Measurements from ENCODE around the gene SLC6A20.

The SLC6A20 gene

DNA sequence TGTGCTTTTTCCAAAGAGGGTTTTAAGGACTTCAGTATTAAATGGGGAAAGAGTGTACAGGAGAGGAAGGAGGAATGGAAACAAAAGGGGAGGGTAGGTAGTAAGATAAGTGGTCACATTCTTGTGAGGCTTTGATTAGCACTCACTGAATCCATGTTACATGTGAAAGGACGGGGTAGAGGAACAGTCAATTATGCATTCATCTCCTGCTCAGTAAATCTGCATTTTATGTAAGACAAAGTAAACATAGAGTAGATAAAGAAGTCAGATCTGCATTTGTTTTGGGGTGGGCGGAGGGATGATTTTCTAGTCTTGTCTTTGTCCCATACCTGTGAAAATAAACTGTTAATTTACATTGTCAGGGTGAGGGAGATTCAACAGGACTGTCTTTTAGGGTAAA lies 56.3 kb downstream of the SLC6A20 start:
- no peaks in the 10 kb centered on the region for H3K9me3 ChIP-seq (ENCODE audit: control insufficient read depth in 1 of 2, low read length in 2 of 2)
- H3K27ac ChIP-seq (ENCODE audit: low read length): no peak overlapping the region
- no peak overlapping the region for H3K4me3 ChIP-seq (ENCODE audit: low read depth in 1 of 2, low read length in 2 of 2)
- no peaks in the 10 kb centered on the region for H3K4me1 ChIP-seq (ENCODE audit: control insufficient read depth in 1 of 2, insufficient read depth in 2 of 2, low read length in 2 of 2)
- no peaks in the 10 kb centered on the region for H3K27me3 ChIP-seq (ENCODE audit: low read depth, low read length)
- peaks cover 58 to 92% of the 10 kb centered on the region in 2 donors for H3K36me3 ChIP-seq (ENCODE audit: control insufficient read depth in 1 of 2, insufficient read depth in 2 of 2, low read length in 2 of 2)

- no peaks in the 10 kb centered on the region for H3K27me3 ChIP-seq (ENCODE audit: low read depth, low read length)
- no peaks in the 10 kb centered on the region for H3K4me1 ChIP-seq (ENCODE audit: control insufficient read depth in 1 of 2, insufficient read depth in 2 of 2, low read length in 2 of 2)
- no peak overlapping the region for H3K4me3 ChIP-seq (ENCODE audit: low read depth in 1 of 2, low read length in 2 of 2)
- peaks cover 70 to 87% of the 10 kb centered on the region in 2 donors for H3K36me3 ChIP-seq (ENCODE audit: control insufficient read depth in 1 of 2, insufficient read depth in 2 of 2, low read length in 2 of 2)
- no peaks in the 10 kb centered on the region for H3K9me3 ChIP-seq (ENCODE audit: control insufficient read depth in 1 of 2, low read length in 2 of 2)
- H3K27ac ChIP-seq (ENCODE audit: low read length): no peak overlapping the region
Observed at GRCh38 chr3:45737234-45737633, 59.1 kb downstream of the SLC6A20 start.

- Histone ChIP-seq H3K4me1 (ENCODE audit: control insufficient read depth in 1 of 2, insufficient read depth in 2 of 2, low read length in 2 of 2) (no peaks in the 10 kb centered on the region), H3K4me3 (ENCODE audit: low read depth in 1 of 2, low read length in 2 of 2) (no peak overlapping the region), H3K27me3 (ENCODE audit: low read depth, low read length) (no peaks in the 10 kb centered on the region), H3K27ac (ENCODE audit: low read length) (no peak overlapping the region), H3K9me3 (ENCODE audit: control insufficient read depth in 1 of 2, low read length in 2 of 2) (no peaks in the 10 kb centered on the region), H3K36me3 (ENCODE audit: control insufficient read depth in 1 of 2, insufficient read depth in 2 of 2, low read length in 2 of 2) (peaks cover 75 to 87% of the 10 kb centered on the region in 2 donors)
Observed at GRCh38 chr3:45736707-45737106, 59.6 kb downstream of the SLC6A20 start.

GRCh38 chr3:45730409-45731154 lies 65.8 kb downstream of the SLC6A20 start:
- no peak overlapping the region for H3K27ac ChIP-seq (ENCODE audit: low read length)
- peaks cover 48 to 50% of the 10 kb centered on the region in 2 donors for H3K36me3 ChIP-seq (ENCODE audit: control insufficient read depth in 1 of 2, insufficient read depth in 2 of 2, low read length in 2 of 2)
- no peaks in the 10 kb centered on the region for H3K27me3 ChIP-seq (ENCODE audit: low read depth, low read length)
- H3K4me1 ChIP-seq (ENCODE audit: control insufficient read depth in 1 of 2, insufficient read depth in 2 of 2, low read length in 2 of 2): no peaks in the 10 kb centered on the region
- no peaks in the 10 kb centered on the region for H3K9me3 ChIP-seq (ENCODE audit: control insufficient read depth in 1 of 2, low read length in 2 of 2)
- no peak overlapping the region for H3K4me3 ChIP-seq (ENCODE audit: low read depth in 1 of 2, low read length in 2 of 2)

DNA sequence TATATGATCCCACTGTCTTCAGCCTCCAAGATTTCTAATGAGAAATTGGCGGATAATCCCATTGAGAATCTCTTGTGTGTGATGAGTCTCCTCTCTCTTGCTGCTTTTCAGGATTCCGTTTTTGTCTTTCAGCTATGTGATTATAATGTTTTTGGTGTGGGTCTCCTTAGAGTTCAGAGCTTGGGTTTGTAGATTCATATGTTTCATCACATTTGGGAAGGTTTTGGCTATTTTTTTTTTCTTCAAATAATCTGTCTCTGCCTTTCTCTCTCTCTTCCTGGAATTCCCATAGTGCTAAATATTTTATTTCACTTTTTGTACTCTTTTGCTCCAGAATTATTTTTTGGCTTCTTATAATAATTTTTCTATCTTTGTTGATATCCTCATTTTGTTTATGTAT lies 66.7 kb downstream of the SLC6A20 start:
- Histone ChIP-seq H3K27ac (ENCODE audit: low read length) (no peak overlapping the region), H3K4me1 (ENCODE audit: control insufficient read depth in 1 of 2, insufficient read depth in 2 of 2, low read length in 2 of 2) (no peaks in the 10 kb centered on the region), H3K9me3 (ENCODE audit: control insufficient read depth in 1 of 2, low read length in 2 of 2) (no peaks in the 10 kb centered on the region), H3K4me3 (ENCODE audit: low read depth in 1 of 2, low read length in 2 of 2) (no peak overlapping the region), H3K27me3 (ENCODE audit: low read depth, low read length) (no peaks in the 10 kb centered on the region), H3K36me3 (ENCODE audit: control insufficient read depth in 1 of 2, insufficient read depth in 2 of 2, low read length in 2 of 2) (peaks cover 41 to 45% of the 10 kb centered on the region in 2 donors)

DNA sequence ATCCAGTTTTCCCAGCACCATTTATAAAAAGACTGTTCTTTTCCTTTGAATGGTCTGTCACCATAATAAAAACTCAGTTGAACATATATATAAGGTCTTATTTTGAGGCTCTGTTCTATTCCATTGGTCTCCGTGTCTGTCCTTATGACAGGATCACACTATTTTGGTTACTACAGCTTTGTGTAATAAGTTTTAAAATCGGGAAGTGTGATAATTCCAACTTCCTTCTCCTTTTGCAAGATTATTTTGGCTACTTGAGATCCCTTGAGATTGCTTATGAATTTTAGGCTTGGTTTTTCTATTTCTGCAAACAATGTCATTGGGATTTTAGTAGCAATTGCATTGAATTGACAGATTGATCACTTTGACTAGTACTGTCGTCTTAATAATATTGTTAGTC lies 71.4 kb downstream of the SLC6A20 start:
- Histone ChIP-seq H3K36me3 (ENCODE audit: control insufficient read depth in 1 of 2, insufficient read depth in 2 of 2, low read length in 2 of 2) (peaks cover 25 to 35% of the 10 kb centered on the region in 2 donors), H3K4me3 (ENCODE audit: low read depth in 1 of 2, low read length in 2 of 2) (no peak overlapping the region), H3K4me1 (ENCODE audit: control insufficient read depth in 1 of 2, insufficient read depth in 2 of 2, low read length in 2 of 2) (peaks cover 0 to 2% of the 10 kb centered on the region in 2 donors), H3K9me3 (ENCODE audit: control insufficient read depth in 1 of 2, low read length in 2 of 2) (no peaks in the 10 kb centered on the region), H3K27ac (ENCODE audit: low read length) (no peak overlapping the region), H3K27me3 (ENCODE audit: low read depth, low read length) (no peaks in the 10 kb centered on the region)

GRCh38 chr3:45719655-45720487 lies 76.5 kb downstream of the SLC6A20 start:
- H3K4me1 ChIP-seq (ENCODE audit: control insufficient read depth in 1 of 2, insufficient read depth in 2 of 2, low read length in 2 of 2): peaks cover 0 to 7% of the 10 kb centered on the region in 2 donors
- no peaks in the 10 kb centered on the region for H3K9me3 ChIP-seq (ENCODE audit: control insufficient read depth in 1 of 2, low read length in 2 of 2)
- no peak overlapping the region for H3K27ac ChIP-seq (ENCODE audit: low read length)
- peaks cover 36 to 42% of the 10 kb centered on the region in 2 donors for H3K36me3 ChIP-seq (ENCODE audit: control insufficient read depth in 1 of 2, insufficient read depth in 2 of 2, low read length in 2 of 2)
- H3K4me3 ChIP-seq (ENCODE audit: low read depth in 1 of 2, low read length in 2 of 2): no peak overlapping the region
- no peaks in the 10 kb centered on the region for H3K27me3 ChIP-seq (ENCODE audit: low read depth, low read length)

- no peak overlapping the region for H3K4me3 ChIP-seq (ENCODE audit: low read depth in 1 of 2, low read length in 2 of 2)
- H3K27me3 ChIP-seq (ENCODE audit: low read depth, low read length): no peaks in the 10 kb centered on the region
- no peaks in the 10 kb centered on the region for H3K9me3 ChIP-seq (ENCODE audit: control insufficient read depth in 1 of 2, low read length in 2 of 2)
- peaks cover 31 to 33% of the 10 kb centered on the region in 2 donors for H3K36me3 ChIP-seq (ENCODE audit: control insufficient read depth in 1 of 2, insufficient read depth in 2 of 2, low read length in 2 of 2)
- H3K27ac ChIP-seq (ENCODE audit: low read length): no peak overlapping the region
- H3K4me1 ChIP-seq (ENCODE audit: control insufficient read depth in 1 of 2, insufficient read depth in 2 of 2, low read length in 2 of 2): peaks cover 0 to 7% of the 10 kb centered on the region in 2 donors
Observed at GRCh38 chr3:45716790-45717336, 79.5 kb downstream of the SLC6A20 start.

DNA sequence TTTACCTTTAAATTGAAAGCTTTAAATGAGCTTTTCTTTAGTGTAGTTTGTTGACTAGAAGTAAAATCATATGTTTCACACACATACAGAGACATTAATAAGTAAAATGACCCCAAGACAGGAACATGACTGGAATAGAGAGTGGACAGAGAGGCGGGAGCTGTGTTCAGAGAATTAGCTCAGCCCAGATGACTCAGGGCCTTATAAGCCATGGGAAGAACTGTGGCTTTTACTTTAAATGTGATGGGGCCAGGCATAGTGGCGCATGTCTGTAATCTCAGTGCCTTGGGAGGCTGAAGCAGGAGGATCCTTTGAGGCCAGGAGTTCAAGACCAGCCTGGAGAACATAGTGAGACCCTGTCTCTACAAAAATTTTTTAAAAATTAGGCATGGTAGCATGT lies 80.4 kb downstream of the SLC6A20 start:
- Histone ChIP-seq H3K4me3 (ENCODE audit: low read depth in 1 of 2, low read length in 2 of 2) (no peak overlapping the region), H3K4me1 (ENCODE audit: control insufficient read depth in 1 of 2, insufficient read depth in 2 of 2, low read length in 2 of 2) (peaks cover 0 to 7% of the 10 kb centered on the region in 2 donors), H3K9me3 (ENCODE audit: control insufficient read depth in 1 of 2, low read length in 2 of 2) (no peaks in the 10 kb centered on the region), H3K27ac (ENCODE audit: low read length) (no peak overlapping the region), H3K36me3 (ENCODE audit: control insufficient read depth in 1 of 2, insufficient read depth in 2 of 2, low read length in 2 of 2) (peaks cover 35 to 38% of the 10 kb centered on the region in 2 donors), H3K27me3 (ENCODE audit: low read depth, low read length) (no peaks in the 10 kb centered on the region)

DNA sequence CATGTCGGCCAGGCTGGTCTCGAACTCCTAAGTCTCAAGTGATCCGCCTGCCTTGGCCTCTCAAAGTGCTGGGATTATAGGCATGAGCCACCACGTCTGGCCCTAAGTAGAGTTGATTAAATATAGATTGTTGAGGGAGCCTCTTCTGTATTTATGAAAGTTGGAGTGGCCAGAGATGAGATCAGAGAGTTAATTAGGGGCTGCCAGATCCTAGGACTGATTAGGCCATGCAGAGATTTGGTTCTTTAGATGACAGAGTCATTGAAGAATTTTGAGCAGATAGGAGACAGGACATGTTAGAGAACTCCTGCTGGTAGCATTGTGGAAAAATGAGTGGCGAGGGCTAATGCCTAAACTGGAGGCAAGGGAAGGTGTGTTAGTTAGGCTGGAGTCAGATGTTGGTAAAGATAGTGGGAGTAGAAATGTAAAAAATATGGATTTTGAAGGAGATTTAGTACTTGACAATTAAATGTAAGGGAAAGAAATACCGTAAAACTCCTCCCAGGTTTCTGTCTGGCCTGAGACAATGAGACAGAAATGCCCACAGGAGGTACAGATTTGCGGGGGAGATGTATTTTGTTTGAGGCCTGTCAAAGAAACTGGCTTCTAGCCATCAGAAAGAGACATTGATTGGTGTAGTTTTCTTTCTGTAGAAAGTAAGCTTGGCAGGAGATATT lies 83.8 kb downstream of the SLC6A20 start:
- no peak overlapping the region for H3K27ac ChIP-seq (ENCODE audit: low read length)
- no peak overlapping the region for H3K4me3 ChIP-seq (ENCODE audit: low read depth in 1 of 2, low read length in 2 of 2)
- no peaks in the 10 kb centered on the region for H3K4me1 ChIP-seq (ENCODE audit: control insufficient read depth in 1 of 2, insufficient read depth in 2 of 2, low read length in 2 of 2)
- H3K9me3 ChIP-seq (ENCODE audit: control insufficient read depth in 1 of 2, low read length in 2 of 2): no peaks in the 10 kb centered on the region
- peaks cover 46 to 50% of the 10 kb centered on the region in 2 donors for H3K36me3 ChIP-seq (ENCODE audit: control insufficient read depth in 1 of 2, insufficient read depth in 2 of 2, low read length in 2 of 2)
- H3K27me3 ChIP-seq (ENCODE audit: low read depth, low read length): no peaks in the 10 kb centered on the region

DNA sequence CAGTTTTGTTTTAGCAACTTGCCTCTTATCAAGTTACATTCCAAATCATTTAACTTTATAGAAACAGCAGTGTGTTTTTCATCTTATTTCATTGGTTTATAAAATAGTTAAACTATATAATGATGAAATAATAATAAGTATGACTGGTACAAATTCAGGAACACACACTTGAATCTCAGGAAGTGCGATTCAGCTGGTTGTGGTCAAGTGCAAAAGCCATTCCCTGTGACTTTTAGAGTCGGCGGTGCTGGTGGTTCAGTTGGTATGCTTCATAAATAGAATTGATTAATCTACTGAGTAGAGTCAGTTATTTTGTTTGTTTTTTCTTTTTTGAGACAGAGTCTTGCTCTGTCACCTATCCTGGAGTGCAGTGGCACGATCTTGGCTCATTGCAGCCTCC lies 84.4 kb downstream of the SLC6A20 start:
- H3K9me3 ChIP-seq (ENCODE audit: control insufficient read depth in 1 of 2, low read length in 2 of 2): no peaks in the 10 kb centered on the region
- H3K36me3 ChIP-seq (ENCODE audit: control insufficient read depth in 1 of 2, insufficient read depth in 2 of 2, low read length in 2 of 2): peaks cover 48 to 54% of the 10 kb centered on the region in 2 donors
- H3K27me3 ChIP-seq (ENCODE audit: low read depth, low read length): no peaks in the 10 kb centered on the region
- H3K4me1 ChIP-seq (ENCODE audit: control insufficient read depth in 1 of 2, insufficient read depth in 2 of 2, low read length in 2 of 2): no peaks in the 10 kb centered on the region
- no peak overlapping the region for H3K27ac ChIP-seq (ENCODE audit: low read length)
- H3K4me3 ChIP-seq (ENCODE audit: low read depth in 1 of 2, low read length in 2 of 2): no peak overlapping the region
